Stimulated activated CD4-positive, alpha-beta T cell treated with anti-CD3 and anti-CD28 coated beads, TNF-alpha, amount 100 ng/mL, for 4 hours (primary cell): ENCODE results near the gene CERK.

Experiments used
- DNase-seq, 3 experiments: peaks; one replicate each; pipeline ENCODE4 v3.0.0-alpha.2; 2020; ENCODE audit warnings: low read depth in 3 of 3

The CERK gene

GRCh38 chr22:46732513-46732912 is 5.5 kb downstream of the CERK start:
- DNase-seq = no peak

DNA sequence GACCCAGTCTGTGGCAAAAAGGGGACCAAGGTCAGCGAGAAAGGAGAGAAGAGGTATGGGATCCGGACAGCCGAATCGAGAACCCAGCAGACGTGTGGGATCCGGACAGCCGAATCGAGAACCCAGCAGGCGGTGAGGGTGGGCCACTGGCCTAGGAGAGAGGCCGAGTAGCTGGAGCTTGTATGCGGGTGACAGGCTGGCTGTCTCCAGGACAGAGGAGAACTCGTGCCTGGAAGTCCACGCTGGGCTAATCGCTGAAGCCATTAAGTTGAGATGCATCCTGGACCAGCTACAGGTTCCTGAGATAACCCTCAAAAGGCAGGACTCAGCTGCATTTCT is 6.0 kb downstream of the CERK start:
- no peak for DNase-seq

GRCh38 chr22:46731246-46732040 is 6.6 kb downstream of the CERK start:
- no peak for DNase-seq

DNA sequence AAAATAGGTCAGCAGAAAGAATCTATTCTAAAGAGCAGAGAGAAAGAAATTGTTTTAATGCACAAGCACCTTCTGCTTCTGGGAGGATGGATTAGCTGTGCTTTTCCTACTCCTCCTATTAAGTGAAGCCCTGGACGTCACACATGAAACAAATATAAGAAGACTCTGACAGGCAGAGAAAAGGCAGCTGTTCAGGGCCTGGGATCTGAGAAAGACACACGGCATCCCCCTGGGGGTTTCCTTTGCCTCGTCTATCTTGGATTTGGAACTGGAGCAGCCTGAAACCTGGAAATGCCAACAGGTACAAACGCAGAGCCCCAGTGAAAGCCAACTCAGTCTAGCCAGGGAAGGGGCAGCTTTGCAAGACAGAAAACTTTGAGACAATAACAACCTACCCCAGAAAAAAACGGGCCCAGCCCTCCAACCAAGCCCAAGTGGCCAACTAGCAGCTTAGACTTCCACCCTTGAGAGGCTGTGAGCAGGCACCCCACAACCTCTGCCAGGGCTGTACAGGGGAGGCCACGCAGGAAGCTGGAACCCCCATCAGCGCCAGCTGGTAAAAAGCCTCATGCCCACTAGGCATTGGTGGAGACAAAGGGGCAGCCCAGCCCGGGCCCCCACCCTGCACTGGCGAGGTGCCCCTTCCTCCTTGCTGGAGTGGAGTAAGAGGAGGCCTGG is 7.3 kb downstream of the CERK start:
- no peak for DNase-seq

GRCh38 chr22:46728470-46728869 is 9.6 kb downstream of the CERK start:
- DNase-seq = no peak

GRCh38 chr22:46727813-46728364 is 10.2 kb downstream of the CERK start:
- DNase-seq = no peak

- DNase-seq = no peak
Measured at GRCh38 chr22:46726986-46727317, 11.1 kb downstream of the CERK start.

DNA sequence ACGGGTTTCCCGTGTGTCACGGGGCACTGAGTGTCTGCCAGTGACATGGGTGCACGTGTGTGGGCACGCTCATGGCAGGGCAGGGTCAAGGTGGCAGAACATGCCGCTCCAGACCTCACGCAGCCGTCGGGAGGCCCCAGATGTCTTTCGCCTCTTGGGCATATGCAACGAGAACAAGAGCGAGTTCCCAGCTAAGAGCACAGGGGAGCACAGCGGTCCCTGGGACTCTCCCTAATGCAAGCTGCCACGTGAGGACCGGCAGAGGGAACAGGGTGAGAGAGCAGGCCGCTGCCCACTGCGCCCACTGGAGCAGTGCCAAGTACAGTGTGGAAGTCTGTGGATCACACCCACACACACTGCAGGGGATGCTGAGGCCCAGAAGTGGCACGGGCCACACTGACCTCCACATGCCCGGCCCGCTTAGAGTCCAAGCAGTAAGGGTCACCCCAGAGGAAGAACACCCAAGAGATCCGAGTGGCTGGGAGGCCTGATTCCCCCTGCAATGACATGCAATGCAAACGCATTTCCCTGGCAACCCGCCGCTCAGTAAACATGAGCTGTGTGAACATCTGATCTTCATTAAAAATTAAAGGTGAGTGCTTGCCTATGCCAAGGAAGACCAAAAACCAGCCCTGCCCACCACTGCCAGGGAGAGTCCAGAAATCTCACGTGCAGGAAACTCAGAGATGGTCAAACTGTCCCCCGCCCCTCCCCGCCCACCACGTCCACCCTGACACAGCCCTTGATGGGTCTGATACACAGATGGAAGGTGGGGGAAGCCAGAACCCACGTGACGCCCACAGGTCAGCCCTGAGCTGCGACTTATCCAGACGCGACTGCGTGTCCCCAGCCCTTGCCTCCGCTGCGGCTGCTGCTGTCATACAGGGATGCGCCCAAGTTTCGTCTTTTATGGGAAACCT is 11.7 kb downstream of the CERK start:
- no peak for DNase-seq

- no peak for DNase-seq
Measured at GRCh38 chr22:46725096-46725495, 13.0 kb downstream of the CERK start.

- DNase-seq = no peak
Measured at GRCh38 chr22:46723882-46724281, 14.2 kb downstream of the CERK start.

GRCh38 chr22:46721501-46722085 is 16.5 kb downstream of the CERK start:
- no peak for DNase-seq

GRCh38 chr22:46719921-46720320 is 18.1 kb downstream of the CERK start:
- DNase-seq = no peak

- DNase-seq = no peak
Measured at GRCh38 chr22:46714550-46714949, 23.5 kb downstream of the CERK start.

DNA sequence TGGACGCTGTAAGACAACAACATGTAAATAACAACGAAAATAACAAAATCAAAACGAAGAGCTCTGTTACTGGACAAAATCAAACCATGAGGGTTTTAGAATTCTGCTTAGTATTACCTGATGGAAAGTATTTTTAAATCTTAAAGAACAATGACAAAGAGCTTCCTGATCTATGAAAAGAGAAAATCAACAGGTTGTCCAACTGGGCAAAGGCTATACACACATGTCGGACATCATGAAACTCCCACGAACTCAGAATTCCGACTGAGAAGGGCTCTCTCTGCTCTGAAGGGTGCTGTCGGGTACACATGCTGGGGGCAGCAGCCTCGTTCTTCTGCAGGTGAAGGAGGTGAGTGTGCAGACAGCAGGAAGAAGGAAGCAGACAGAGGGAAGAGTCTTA is 25.8 kb downstream of the CERK start:
- DNase-seq = no peak

GRCh38 chr22:46710806-46711205 is 27.2 kb downstream of the CERK start:
- DNase-seq = no peak

- no peak for DNase-seq
Measured at GRCh38 chr22:46708766-46709330, 29.2 kb downstream of the CERK start.

DNA sequence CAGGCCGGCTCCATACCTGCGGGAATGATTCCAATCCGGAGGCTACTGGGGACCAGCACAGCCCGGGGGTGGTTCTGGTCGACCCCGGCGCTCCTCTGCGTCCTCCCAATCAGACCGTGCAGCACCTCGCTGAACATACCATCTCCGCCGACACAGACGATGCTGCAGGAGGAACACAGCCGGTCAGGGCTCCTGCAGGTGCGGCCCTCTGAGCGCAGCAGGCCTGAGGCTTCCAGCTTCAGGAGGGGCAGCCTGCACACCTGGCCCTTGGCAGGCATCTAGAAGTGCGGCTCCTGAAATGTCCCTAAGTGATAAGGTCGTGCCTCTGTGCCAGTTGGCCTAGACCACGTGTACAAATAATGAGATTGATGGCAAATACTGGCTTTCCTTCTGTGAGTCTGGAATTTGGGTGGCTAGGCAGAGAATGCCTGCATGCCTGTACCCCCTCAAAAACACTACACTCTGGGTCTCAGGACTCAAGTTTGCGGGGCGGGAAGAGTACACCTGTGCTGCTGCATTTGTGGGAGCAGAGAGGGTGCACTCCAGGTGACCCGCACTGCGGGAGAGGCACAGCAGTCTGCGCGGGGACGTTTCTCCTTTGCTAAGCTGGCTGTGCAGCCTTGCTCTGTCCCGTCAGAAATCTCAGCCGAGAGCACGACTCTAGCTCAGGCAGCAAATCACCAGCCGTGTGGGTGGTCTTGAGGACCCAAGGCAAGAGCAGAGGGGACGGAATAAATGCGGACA is 30.1 kb downstream of the CERK start:
- DNase-seq = no peak

DNA sequence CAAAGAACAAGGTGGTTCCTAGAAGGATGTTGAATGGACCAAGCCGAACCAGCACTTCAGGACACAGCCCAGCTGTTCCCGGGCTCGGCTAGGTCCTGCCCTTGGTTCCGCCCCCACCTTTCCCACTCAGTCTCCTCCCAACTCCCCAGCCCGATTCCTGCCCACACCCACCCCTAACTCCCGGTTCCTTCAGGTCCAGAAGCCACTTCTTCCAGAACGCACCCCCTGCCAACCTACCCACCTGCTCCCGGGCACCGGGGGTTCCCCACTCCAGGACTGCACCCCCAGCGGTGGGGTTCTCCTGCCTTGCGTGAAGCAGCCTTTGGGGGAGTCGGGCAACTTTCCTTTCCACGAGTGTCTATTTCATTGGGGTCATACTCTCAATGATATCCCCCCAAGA is 30.7 kb downstream of the CERK start:
- DNase-seq = no peak

DNA sequence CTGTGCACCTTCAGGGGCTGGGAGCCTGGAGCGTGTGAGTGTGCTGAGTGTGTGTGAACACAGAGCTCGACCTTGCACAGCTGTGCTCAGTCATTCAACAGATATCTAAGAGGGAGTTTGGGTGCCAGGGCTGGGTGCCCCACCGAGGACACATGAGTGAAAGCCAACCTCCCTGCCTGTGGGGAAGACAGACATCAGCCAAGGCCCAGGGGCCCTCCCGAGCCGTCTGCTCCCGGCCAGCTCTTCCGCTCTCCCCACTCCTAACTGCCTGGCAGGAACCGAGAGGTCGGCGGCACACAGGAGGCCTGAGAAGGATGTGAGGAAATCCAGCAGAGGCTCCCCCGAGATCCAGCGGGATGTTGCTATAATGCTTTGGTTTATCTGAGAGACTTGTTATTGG is 32.0 kb downstream of the CERK start:
- no peak for DNase-seq

GRCh38 chr22:46703996-46704370 is 34.1 kb downstream of the CERK start:
- no peak for DNase-seq
